Endodermal cell (in vitro differentiated cells): ENCODE measurements around the gene PDGFA. TPM values are rescaled to one million over a fixed set of nuclear protein-coding genes. Genes with fewer than 3 reads are reported as not detected.

Experiments
- DNase-seq: peaks from one replicate; pipeline ENCODE4 v3.0.0-alpha.2; 2017
- H3K27ac ChIP-seq: 2 replicates; pipeline ENCODE4 v1.5.1; 2013; ENCODE audit warnings: mild to moderate bottlenecking, low read depth, low read length, moderate library complexity
- H3K27me3 ChIP-seq: 2 replicates; pipeline ENCODE4 v1.6.1; 2013; ENCODE audit warnings: mild to moderate bottlenecking, low read length, moderate library complexity; ENCODE audit not compliant: insufficient read depth, control insufficient read depth, poor library complexity, severe bottlenecking
- H3K36me3 ChIP-seq: 2 replicates; pipeline ENCODE4 v1.7.0; 2013; ENCODE audit warnings: mild to moderate bottlenecking, low read length, moderate library complexity; ENCODE audit not compliant: control insufficient read depth, insufficient read depth
- H3K4me1 ChIP-seq: one replicate; pipeline ENCODE4 v1.7.0; 2013; ENCODE audit warnings: low read length; ENCODE audit not compliant: control insufficient read depth, insufficient read depth
- H3K4me3 ChIP-seq: 2 replicates; pipeline ENCODE4 v1.5.1; 2013; ENCODE audit warnings: mild to moderate bottlenecking, low read length, moderate library complexity
- H3K9ac ChIP-seq: 2 replicates; pipeline ENCODE4 v1.6.1; 2013; ENCODE audit warnings: mild to moderate bottlenecking, low read length, moderate library complexity; ENCODE audit not compliant: poor library complexity, severe bottlenecking; ENCODE audit errors: extremely low read depth
- H3K9me3 ChIP-seq: 2 replicates; pipeline ENCODE4 v1.6.1; 2013; ENCODE audit warnings: mild to moderate bottlenecking, low read length, moderate library complexity; ENCODE audit not compliant: control insufficient read depth
- H3K27ac Mint-ChIP-seq: 2 replicates; pipeline ENCODE4 v1.8.0; 2020; ENCODE audit warnings: mixed read lengths
- H3K27me3 Mint-ChIP-seq: 2 replicates; pipeline ENCODE4 v1.8.0; 2021; ENCODE audit warnings: mild to moderate bottlenecking, mixed read lengths; ENCODE audit not compliant: insufficient read depth
- H3K36me3 Mint-ChIP-seq: 2 replicates; pipeline ENCODE4 v1.8.0; 2020; ENCODE audit warnings: low read depth, mixed read lengths
- H3K4me1 Mint-ChIP-seq: 2 replicates; pipeline ENCODE4 v1.8.0; 2020; ENCODE audit warnings: mixed read lengths
- H3K4me3 Mint-ChIP-seq: 2 replicates; pipeline ENCODE4 v1.8.0; 2020; ENCODE audit warnings: mild to moderate bottlenecking, moderate library complexity, mixed read lengths
- H3K9me3 Mint-ChIP-seq: 2 replicates; pipeline ENCODE4 v1.8.0; 2020; ENCODE audit warnings: mild to moderate bottlenecking, mixed read lengths
- WGBS, 2 experiments: methylation state at CpG; one replicate each; pipeline versions ENCODE4 v1.1.5 to v1.1.7; 2013; ENCODE audit warnings: missing lambda C conversion rate in 2 of 2, mixed read lengths in 1 of 2; ENCODE audit not compliant: insufficient coverage in 1 of 2, insufficient read length in 1 of 2; 5-methylcytosine and 5-hydroxymethylcytosine counted together
- total RNA-seq, 2 donors: library from RNA; stranded (reverse); fragmentation: NEBNext Ultra II Directional in 1 of 2; extraction: Animal tissue kit (Norgen Biotek cat#: 25700) in 1 of 2; gene quantifications; 2 replicates in 1 of 2; 3 replicates in 1 of 2; pipeline ENCODE4 v1.2.1, GENCODE V29; 2021
- TF ChIP-seq, protein P1 (sequence below): fragments of 200-600 bp; sonication (generic); conservative IDR thresholded peaks from 2 replicates; pipeline ENCODE4 v1.5.0; 2021; ENCODE audit warnings: antibody characterized with exemption, mild to moderate bottlenecking

PDGFA gene
- total RNA-seq, 2 donors from 2014 or later, result 11.9 to 24.1 TPM

DNA sequence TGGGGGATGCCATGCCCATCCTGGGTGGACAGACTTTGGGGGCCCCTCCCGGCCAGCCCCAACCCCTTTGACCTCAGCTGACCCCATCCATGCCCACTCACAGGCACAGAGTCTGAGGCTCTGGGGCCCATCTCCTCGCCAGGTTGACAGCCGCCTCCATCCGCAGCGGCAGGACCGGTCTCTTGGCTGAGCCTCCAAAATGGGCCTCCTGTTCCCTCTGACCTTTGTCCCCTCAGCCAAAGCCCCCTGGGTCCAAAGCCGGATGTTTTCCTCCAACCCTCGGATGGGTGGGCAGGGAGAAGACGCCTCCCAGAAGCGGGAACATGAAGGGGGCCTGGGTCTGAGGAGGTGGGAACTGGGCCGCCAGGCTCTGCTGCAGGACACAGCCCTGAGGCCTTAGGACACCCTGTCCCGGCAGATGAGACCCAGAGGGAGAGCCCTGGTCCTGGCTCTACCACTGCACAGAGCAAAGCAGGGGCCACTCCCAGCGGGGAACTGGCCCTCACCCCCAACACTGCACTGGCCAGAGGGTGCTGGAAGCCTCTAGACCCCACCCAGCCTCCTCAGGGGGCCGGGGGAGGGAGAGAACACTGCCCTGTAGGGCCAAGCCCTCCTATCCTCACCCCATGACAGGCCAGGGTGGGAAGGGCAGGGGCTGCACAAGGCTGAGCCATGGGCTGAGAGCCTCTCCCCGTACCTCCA is 12.6 kb downstream of the PDGFA start:
- Histone ChIP-seq H3K9me3 (no peaks in the 10 kb centered on the region), H3K36me3 (no peaks in the 10 kb centered on the region), H3K4me1 (peaks cover 6% of the 10 kb centered on the region), H3K27me3 (no peaks in the 10 kb centered on the region), H3K9ac (no peak overlapping the region), H3K4me3 (no peak overlapping the region), H3K27ac (no peak overlapping the region)
- H3K4me3 Mint-ChIP-seq, result no peak overlapping the region
- no peak overlapping the region for H3K27ac Mint-ChIP-seq
- no peak for DNase-seq
- TF ChIP-seq, protein P1, sequence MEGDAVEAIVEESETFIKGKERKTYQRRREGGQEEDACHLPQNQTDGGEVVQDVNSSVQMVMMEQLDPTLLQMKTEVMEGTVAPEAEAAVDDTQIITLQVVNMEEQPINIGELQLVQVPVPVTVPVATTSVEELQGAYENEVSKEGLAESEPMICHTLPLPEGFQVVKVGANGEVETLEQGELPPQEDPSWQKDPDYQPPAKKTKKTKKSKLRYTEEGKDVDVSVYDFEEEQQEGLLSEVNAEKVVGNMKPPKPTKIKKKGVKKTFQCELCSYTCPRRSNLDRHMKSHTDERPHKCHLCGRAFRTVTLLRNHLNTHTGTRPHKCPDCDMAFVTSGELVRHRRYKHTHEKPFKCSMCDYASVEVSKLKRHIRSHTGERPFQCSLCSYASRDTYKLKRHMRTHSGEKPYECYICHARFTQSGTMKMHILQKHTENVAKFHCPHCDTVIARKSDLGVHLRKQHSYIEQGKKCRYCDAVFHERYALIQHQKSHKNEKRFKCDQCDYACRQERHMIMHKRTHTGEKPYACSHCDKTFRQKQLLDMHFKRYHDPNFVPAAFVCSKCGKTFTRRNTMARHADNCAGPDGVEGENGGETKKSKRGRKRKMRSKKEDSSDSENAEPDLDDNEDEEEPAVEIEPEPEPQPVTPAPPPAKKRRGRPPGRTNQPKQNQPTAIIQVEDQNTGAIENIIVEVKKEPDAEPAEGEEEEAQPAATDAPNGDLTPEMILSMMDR, result no peak
- 88 to 89% methylated on average over 3 to 15 of the region's 15 CpGs for WGBS, 2 experiments
- peaks cover 20% of the 10 kb centered on the region for H3K4me1 Mint-ChIP-seq
- H3K9me3 Mint-ChIP-seq, result no peaks in the 10 kb centered on the region
- no peaks in the 10 kb centered on the region for H3K27me3 Mint-ChIP-seq
- H3K36me3 Mint-ChIP-seq, result peaks cover 18% of the 10 kb centered on the region

DNA sequence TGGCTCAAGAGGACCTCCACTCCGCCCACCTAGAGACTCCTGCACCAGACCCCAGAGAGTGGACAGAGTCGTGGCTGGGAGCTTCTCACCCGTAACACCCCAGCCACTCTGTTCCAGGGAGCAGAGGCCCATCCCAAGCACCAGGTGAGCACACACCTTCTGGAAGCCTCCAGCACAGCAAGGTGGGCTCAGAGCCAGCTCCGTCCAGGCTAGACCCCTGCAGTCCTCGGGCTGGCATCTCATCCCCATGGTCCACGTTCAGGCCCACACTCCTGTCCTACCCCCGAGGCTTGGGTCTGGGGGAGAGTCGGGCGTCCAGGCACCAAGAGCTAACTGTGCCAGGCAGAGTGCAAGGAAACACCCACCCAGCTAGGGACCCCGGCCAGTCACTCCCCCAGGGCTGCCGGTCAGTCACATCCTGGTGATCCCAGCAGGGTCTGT is 13.2 kb downstream of the PDGFA start:
- Histone ChIP-seq H3K27me3 (no peaks in the 10 kb centered on the region), H3K4me1 (peaks cover 6% of the 10 kb centered on the region), H3K27ac (no peak overlapping the region), H3K4me3 (no peak overlapping the region), H3K9ac (no peak overlapping the region), H3K36me3 (no peaks in the 10 kb centered on the region), H3K9me3 (no peaks in the 10 kb centered on the region)
- Mint-ChIP-seq H3K4me3 (no peak overlapping the region), H3K27me3 (no peaks in the 10 kb centered on the region), H3K27ac (no peak overlapping the region), H3K4me1 (peaks cover 20% of the 10 kb centered on the region), H3K36me3 (peaks cover 22% of the 10 kb centered on the region), H3K9me3 (no peaks in the 10 kb centered on the region)
- 91% methylated on average over 4 to 11 of the region's 11 CpGs for WGBS, 2 experiments
- no peak for DNase-seq
- TF ChIP-seq, protein P1, result no peak

DNA sequence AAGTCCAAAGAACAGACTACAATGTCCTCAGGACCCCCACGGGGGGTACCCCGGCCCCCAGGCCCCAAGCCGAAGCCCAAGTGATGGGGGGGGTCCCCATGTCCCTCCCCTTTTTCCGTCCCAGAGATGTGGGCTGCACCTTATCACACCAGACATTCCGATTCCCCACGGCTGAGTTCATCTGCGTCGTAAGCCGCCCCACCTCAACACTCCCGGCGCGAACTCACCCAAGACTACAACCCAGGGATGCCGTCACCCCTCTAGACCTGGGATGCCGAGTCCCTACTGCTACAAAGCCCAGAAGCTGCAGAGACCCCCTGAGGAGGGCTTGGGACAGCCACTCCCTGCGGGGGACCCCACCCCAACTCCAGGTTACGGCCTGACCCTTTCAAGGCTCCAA is 14.5 kb downstream of the PDGFA start:
- Histone ChIP-seq H3K4me1 (peaks cover 6% of the 10 kb centered on the region), H3K4me3 (no peak overlapping the region), H3K27ac (no peak overlapping the region), H3K36me3 (no peaks in the 10 kb centered on the region), H3K9me3 (no peaks in the 10 kb centered on the region), H3K27me3 (no peaks in the 10 kb centered on the region), H3K9ac (no peak overlapping the region)
- TF ChIP-seq, protein P1, result no peak
- Mint-ChIP-seq H3K4me3 (no peak overlapping the region), H3K9me3 (no peaks in the 10 kb centered on the region), H3K27me3 (no peaks in the 10 kb centered on the region), H3K27ac (peak overlapping the region; percentile 85), H3K4me1 (peaks cover 20% of the 10 kb centered on the region), H3K36me3 (peaks cover 32% of the 10 kb centered on the region)
- DNase-seq, result no peak
- 76 to 90% methylated on average over 5 to 16 of the region's 16 CpGs for WGBS, 2 experiments
